Fibroblast of lung (primary cell): ENCODE measurements around the gene DCAF8. TPM values are rescaled to one million over a fixed set of nuclear protein-coding genes. Genes with fewer than 3 reads are reported as not detected.

Source experiments
- DNase-seq, 2 donors: peaks; one replicate each; pipeline versions ENCODE4 v3.0.0 to v3.0.0-alpha.2; 2010; ENCODE audit warnings: low read depth in 2 of 2
- H2AFZ ChIP-seq: 2 replicates; pipeline ENCODE4 v1.5.1; 2012; ENCODE audit warnings: low read length, control low read depth, inconsistent platforms
- H3K27ac ChIP-seq: 2 replicates; pipeline ENCODE4 v1.5.1; 2011; ENCODE audit warnings: low read length, control low read depth; ENCODE audit not compliant: insufficient read depth
- H3K27me3 ChIP-seq: 2 replicates; pipeline ENCODE4 v1.5.1; 2011; ENCODE audit warnings: mild to moderate bottlenecking, low read length; ENCODE audit not compliant: control insufficient read depth, insufficient read depth
- H3K36me3 ChIP-seq: 2 replicates; pipeline ENCODE4 v1.5.1; 2011; ENCODE audit warnings: low read length; ENCODE audit not compliant: control insufficient read depth, insufficient read depth
- H3K4me1 ChIP-seq: 2 replicates; pipeline ENCODE4 v1.5.1; 2011; ENCODE audit warnings: low read length; ENCODE audit not compliant: control insufficient read depth, insufficient read depth; ENCODE audit errors: extremely low read depth
- H3K4me2 ChIP-seq: 2 replicates; pipeline ENCODE4 v1.5.1; 2011; ENCODE audit warnings: low read length, control low read depth; ENCODE audit not compliant: insufficient read depth; ENCODE audit errors: extremely low read depth
- H3K4me3 ChIP-seq, 4 experiments: fragments of 200-600 bp in 1 of 4; sonication (generic) in 1 of 4; replicated peaks in 1 of 4; 2 replicates each; pipeline ENCODE4 v1.5.1; 2011 to 2016; ENCODE audit warnings: low read length in 4 of 4, low read depth in 3 of 4, mild to moderate bottlenecking in 3 of 4, control low read depth in 2 of 4, inconsistent platforms in 1 of 4, mixed read lengths in 1 of 4; ENCODE audit not compliant: insufficient read depth in 1 of 4; ENCODE audit errors: control extremely low read depth in 1 of 4
- H3K79me2 ChIP-seq: 2 replicates; pipeline ENCODE4 v1.5.1; 2012; ENCODE audit warnings: mild to moderate bottlenecking, low read length, inconsistent platforms; ENCODE audit not compliant: control insufficient read depth, insufficient read depth
- H3K9ac ChIP-seq: 2 replicates; pipeline ENCODE4 v1.5.1; 2011; ENCODE audit warnings: mild to moderate bottlenecking, low read length, control low read depth; ENCODE audit not compliant: insufficient read depth
- H3K9me3 ChIP-seq: 2 replicates; pipeline ENCODE4 v1.5.1; 2012; ENCODE audit warnings: low read depth, low read length; ENCODE audit not compliant: control insufficient read depth, insufficient read depth
- H4K20me1 ChIP-seq: 2 replicates; pipeline ENCODE4 v1.5.1; 2011; ENCODE audit warnings: low read length; ENCODE audit not compliant: control insufficient read depth, insufficient read depth; ENCODE audit errors: extremely low read depth
- CTCF ChIP-seq, 2 donors: IDR thresholded peaks in 1 of 2; conservative IDR thresholded peaks in 1 of 2; 1 replicate in 1 of 2; 2 replicates in 1 of 2; pipeline ENCODE4 v1.5.1; 2011 to 2012; ENCODE audit warnings: low read length in 2 of 2, control low read depth in 1 of 2, inconsistent platforms in 1 of 2, low read depth in 1 of 2, mild to moderate bottlenecking in 1 of 2
- EZH2 ChIP-seq: IDR thresholded peaks from 2 replicates; pipeline ENCODE4 v1.5.1; 2012; ENCODE audit warnings: low read length, control low read depth, mild to moderate bottlenecking; ENCODE audit errors: missing control alignments
- polyA plus RNA-seq, 2 donors: library from polyadenylated mRNA; depleted of rRNA in 1 of 2; stranded (reverse) in 1 of 2; unstranded in 1 of 2; fragments of >200 nt; gene quantifications; 2 replicates each; pipeline ENCODE4 v1.2.1, GENCODE V29; 2011 to 2012; ENCODE audit warnings: missing spikeins in 1 of 2
- total RNA-seq: library from RNA; depleted of rRNA; stranded (reverse); fragments of >200 nt; gene quantifications from 2 replicates; pipeline ENCODE4 v1.2.1, GENCODE V29; 2014

Gene DCAF8
- total and polyA plus RNA-seq, 2 donors (not counting 1 experiment from before 2014, with no cell fraction given): 72.6 to 89.8 TPM

- peak overlapping the region in 3 of 4 experiments; percentile 81 to 97 (median 97) for H3K4me3 ChIP-seq
- no peak overlapping the region for H3K9ac ChIP-seq
- peaks cover 9% of the 10 kb centered on the region for H3K4me1 ChIP-seq
- no peaks in the 10 kb centered on the region for H4K20me1 ChIP-seq
- H3K27me3 ChIP-seq: no peaks in the 10 kb centered on the region
- no peaks in the 10 kb centered on the region for H3K9me3 ChIP-seq
- no peak for DNase-seq
- H3K79me2 ChIP-seq: peaks cover 17% of the 10 kb centered on the region
- H2AFZ ChIP-seq: no peak overlapping the region
- no peak overlapping the region for H3K27ac ChIP-seq
- TF ChIP-seq EZH2: no peak
- no peak for TF ChIP-seq CTCF (conservative IDR thresholded peaks at IDR 0.05 in 1 of 2, IDR thresholded peaks at IDR 0.05 in 1 of 2; ENCODE audit: low read depth in 1 of 2, low read length in 2 of 2)
- peaks cover 13% of the 10 kb centered on the region for H3K36me3 ChIP-seq
- H3K4me2 ChIP-seq: peak overlapping the region; percentile 26
Measured at GRCh38 chr1:160285506-160285905, 23.2 kb upstream of the DCAF8 start.

DNA sequence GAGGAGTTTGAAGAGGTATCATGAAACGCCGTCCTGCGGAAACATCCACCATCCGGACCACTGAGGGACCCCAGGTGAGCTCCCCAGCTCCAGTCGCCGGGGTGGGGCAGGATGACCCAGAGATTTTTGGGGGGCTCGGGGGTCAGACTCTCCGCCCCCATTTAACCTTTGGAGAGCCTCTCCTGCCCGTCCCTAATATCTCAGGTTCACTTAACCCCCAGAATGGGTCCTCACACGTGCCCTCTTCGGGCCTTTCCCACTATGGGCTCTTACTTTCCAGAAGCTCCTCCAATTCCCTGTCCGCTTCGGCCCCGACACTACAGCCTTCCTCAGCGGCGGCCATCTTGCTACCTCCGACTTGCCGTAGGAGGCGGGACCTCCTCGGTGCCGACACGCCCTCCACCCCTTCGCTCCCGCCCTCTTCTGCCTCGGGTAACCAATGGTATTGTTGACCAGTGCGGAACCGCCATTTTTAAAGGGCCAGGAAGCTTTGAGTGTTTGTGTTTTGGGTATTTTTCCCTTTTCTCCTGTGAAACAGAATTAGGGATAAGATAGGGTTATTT, 22.5 kb upstream of the DCAF8 start, which contains the start of gene PEX19:
Gene PEX19 (minus strand): TSS at position 352 of the 563 bp plus-strand sequence. CDS start 9 bp downstream, at position 343.
- H2AFZ ChIP-seq: peak within 1 kb of the TSS; percentile 7
- H3K9ac ChIP-seq: peak within 1 kb of the TSS; percentile 89
- no peaks in the 10 kb centered on the region for H4K20me1 ChIP-seq

More for the DNA sequence above, 22.5 kb upstream of the DCAF8 start, which contains the start of gene PEX19:
- Histone ChIP-seq H3K36me3 (peaks cover 11% of the 10 kb centered on the region), H3K27me3 (no peaks in the 10 kb centered on the region), H3K4me1 (peaks cover 9% of the 10 kb centered on the region), H3K9me3 (no peaks in the 10 kb centered on the region), H3K4me3 (peak within 1 kb of the TSS; percentile 81 to 97 (median 97)), H3K27ac (peak within 1 kb of the TSS; percentile 92), H3K4me2 (peak within 1 kb of the TSS; percentile 87), H3K79me2 (peaks cover 17% of the 10 kb centered on the region)
- TF ChIP-seq EZH2 (no peak), CTCF (conservative IDR thresholded peaks at IDR 0.05 in 1 of 2, IDR thresholded peaks at IDR 0.05 in 1 of 2; ENCODE audit: low read depth in 1 of 2, low read length in 2 of 2) (no peak)
- peak; percentile 94 for DNase-seq
